ENCODE data around the gene MAEA. TPM values are rescaled to one million over a fixed set of nuclear protein-coding genes. Genes with fewer than 3 reads are reported as not detected.

Gene MAEA
- total RNA-seq, 2 donors from 2014 or later: 65.8 to 124 TPM

DNA sequence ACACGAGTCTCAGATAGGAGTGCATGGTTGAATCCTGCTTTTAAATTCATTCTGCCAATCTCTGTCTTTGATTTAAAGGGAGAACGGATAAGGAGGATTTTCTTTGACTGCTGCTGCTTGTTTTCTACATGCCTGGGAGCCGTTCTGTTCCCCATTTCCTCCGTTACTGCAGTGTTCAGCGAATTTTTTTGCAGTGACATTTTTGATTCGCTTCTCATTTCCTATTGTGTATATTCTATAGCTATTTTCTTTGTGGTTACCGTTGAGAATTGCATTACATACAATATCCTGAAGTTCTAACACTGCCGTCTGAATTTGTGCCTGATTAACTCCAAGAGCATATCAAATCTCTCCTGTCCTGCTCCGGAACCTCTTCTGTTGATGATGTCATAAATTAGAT, 14.8 kb upstream of the MAEA start:
- no peak for DNase-seq
- intact Hi-C loops (cut with DNase I): no loop called here
- Histone ChIP-seq H3K36me3 (no peaks in the 10 kb centered on the region), H3K27me3 (no peaks in the 10 kb centered on the region), H3K4me1 (no peaks in the 10 kb centered on the region), H3K9ac (ENCODE audit: low read depth in 2 of 2, low read length in 2 of 2) (no peak overlapping the region), H3K4me3 (no peak overlapping the region), H3K9me3 (no peaks in the 10 kb centered on the region), H3K27ac (no peak overlapping the region)
- no peak for TF ChIP-seq CTCF (IDR thresholded peaks at IDR 0.05)

- Histone ChIP-seq H3K4me1 (no peaks in the 10 kb centered on the region), H3K36me3 (no peaks in the 10 kb centered on the region), H3K4me3 (no peak overlapping the region), H3K27ac (no peak overlapping the region), H3K27me3 (no peaks in the 10 kb centered on the region), H3K9me3 (no peaks in the 10 kb centered on the region), H3K9ac (ENCODE audit: low read depth in 2 of 2, low read length in 2 of 2) (no peak overlapping the region)
- intact Hi-C loops (cut with DNase I): no loop called here
- TF ChIP-seq CTCF (IDR thresholded peaks at IDR 0.05): no peak
- DNase-seq: no peak
Measured at GRCh38 chr4:1276984-1277383, 12.7 kb upstream of the MAEA start.

DNA sequence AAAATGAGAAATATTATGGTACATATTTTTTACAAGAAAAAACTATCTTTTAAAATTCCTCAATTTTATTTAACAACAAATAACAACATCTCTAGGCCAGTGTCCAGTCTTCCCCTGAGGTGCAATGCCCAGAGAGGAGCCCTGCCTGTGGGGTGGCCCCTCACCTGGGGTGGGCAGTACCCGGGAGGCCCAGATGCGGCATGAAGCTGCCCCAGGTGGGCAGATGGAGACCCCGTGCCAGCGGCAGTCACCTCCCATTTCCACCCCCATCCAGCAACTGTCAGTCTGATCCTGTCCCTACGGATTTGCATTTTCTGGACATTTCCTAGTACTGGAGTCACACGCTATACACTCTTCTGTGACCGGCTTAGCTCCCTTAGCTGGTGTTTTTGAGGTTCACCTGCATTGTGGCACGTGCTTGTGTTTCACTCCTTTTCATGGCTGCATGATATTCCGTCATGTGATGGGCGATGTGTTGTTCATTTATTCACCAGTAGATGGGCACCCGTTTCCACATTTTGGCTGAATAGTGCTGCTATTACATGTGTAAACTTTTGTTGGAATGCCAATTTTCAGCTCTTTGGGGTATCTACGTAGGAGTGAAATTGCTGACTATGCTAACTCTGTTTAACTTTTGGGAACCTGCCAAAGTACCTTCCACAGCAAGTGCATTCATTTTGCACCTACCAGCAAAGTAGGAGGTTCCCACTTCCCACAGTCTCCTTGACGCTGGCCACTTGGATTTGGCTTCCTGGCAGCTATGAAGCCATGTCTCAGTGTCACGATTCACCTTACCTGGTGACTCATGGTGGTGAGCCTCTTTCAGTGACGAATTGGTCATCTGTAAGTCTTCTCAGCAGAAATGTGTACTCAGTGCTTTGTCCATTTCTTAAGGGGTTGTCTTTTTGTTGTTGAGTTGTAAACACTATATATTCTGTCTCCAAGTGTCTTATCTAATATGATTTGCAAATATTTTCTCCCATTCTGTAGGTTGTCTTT, 11.7 kb upstream of the MAEA start:
- no peaks in the 10 kb centered on the region for H3K27me3 ChIP-seq
- H3K36me3 ChIP-seq: no peaks in the 10 kb centered on the region
- H3K9me3 ChIP-seq: no peaks in the 10 kb centered on the region
- no peak overlapping the region for H3K9ac ChIP-seq (ENCODE audit: low read depth in 2 of 2, low read length in 2 of 2)
- no peak for TF ChIP-seq CTCF (IDR thresholded peaks at IDR 0.05)
- no peaks in the 10 kb centered on the region for H3K4me1 ChIP-seq
- intact Hi-C loops (cut with DNase I): no loop called here
- no peak for DNase-seq
- H3K4me3 ChIP-seq: no peak overlapping the region
- no peak overlapping the region for H3K27ac ChIP-seq

DNA sequence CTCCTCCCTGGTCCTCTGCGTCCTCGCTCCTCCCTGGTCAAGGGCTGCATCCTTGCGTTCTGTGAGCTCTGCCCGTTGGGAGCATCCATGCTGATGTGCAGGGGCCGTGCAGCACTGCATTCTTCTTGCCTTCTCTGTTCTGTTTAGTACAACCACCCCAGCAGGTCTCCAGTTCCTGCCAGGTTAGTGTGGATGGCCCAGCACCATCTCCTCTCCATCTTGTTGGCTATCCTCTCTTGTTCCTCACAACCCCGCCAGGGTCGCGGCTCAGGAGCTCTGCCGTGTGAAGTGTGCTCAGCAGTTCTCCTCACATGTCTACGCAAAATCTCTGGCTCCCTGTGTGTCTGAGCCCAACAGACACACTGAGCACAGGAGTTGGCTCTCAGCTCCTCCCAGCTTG, 10.4 kb upstream of the MAEA start:
- Histone ChIP-seq H3K9me3 (no peaks in the 10 kb centered on the region), H3K27ac (no peak overlapping the region), H3K4me3 (no peak overlapping the region), H3K27me3 (no peaks in the 10 kb centered on the region), H3K4me1 (no peaks in the 10 kb centered on the region), H3K36me3 (no peaks in the 10 kb centered on the region), H3K9ac (ENCODE audit: low read depth in 2 of 2, low read length in 2 of 2) (no peak overlapping the region)
- DNase-seq: no peak
- no peak for TF ChIP-seq CTCF (IDR thresholded peaks at IDR 0.05)
- intact Hi-C loops (cut with DNase I): no loop called here

- peak; percentile 6 for DNase-seq
Measured at GRCh38 chr4:1283711-1284110, 6.0 kb upstream of the MAEA start.

More at GRCh38 chr4:1283711-1284110, 6.0 kb upstream of the MAEA start:
- TF ChIP-seq CTCF (IDR thresholded peaks at IDR 0.05): no peak
- H3K27me3 ChIP-seq: no peaks in the 10 kb centered on the region
- H3K27ac ChIP-seq: no peak overlapping the region
- H3K4me1 ChIP-seq: no peaks in the 10 kb centered on the region
- H3K9ac ChIP-seq (ENCODE audit: low read depth in 2 of 2, low read length in 2 of 2): no peak overlapping the region
- intact Hi-C loops (cut with DNase I): no loop called here
- no peaks in the 10 kb centered on the region for H3K36me3 ChIP-seq
- H3K4me3 ChIP-seq: no peak overlapping the region
- no peaks in the 10 kb centered on the region for H3K9me3 ChIP-seq
